Muscle of back (tissue), 11 donors: ENCODE data around the gene MRPS22. TPM values are rescaled to one million over a fixed set of nuclear protein-coding genes. Genes with fewer than 3 reads are reported as not detected.
"Not testable (repeated sequence)": the region's sequence is repeated elsewhere in the genome, so short reads cannot be mapped to it uniquely, and the experiment has no call there.

Source experiments
- DNase-seq, 3 donors: peaks; one replicate each; pipeline versions ENCODE4 v3.0.0 to v3.0.0-alpha.2; 2013
- polyA plus RNA-seq, 10 donors: library from polyadenylated mRNA; unstranded; fragments of 120-200 nt; gene quantifications; one replicate each; pipeline ENCODE4 v1.2.1, GENCODE V29; 2013; ENCODE audit not compliant: insufficient read length in 10 of 10

The MRPS22 gene
- polyA plus RNA-seq, 10 donors: 42.9 to 56.6 (median 48.6) TPM

GRCh38 chr3:139329364-139329850 lies 14.4 kb upstream of the MRPS22 start:
- peak; percentile 57 to 81 (median 63) for DNase-seq

DNA sequence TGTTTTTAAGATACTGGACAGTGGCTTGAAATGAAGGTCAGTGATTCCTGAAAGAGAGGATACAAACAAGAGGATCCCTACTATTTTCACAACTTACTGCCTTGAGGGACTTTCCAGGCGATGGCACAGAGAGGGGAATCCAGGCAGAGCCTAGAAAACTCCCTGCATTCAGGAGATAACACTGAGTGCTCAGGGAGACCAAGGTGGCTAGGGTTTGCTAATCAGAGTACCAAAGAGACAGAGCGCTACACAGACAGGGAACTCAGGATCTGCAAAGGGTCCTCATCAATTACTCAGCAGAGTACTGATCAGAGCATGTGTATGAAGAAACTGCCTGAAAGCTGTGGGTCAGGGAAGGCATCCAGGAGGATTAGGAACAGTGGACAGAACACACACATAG lies 11.7 kb upstream of the MRPS22 start:
- no peak for DNase-seq

GRCh38 chr3:139334675-139335074 lies 9.1 kb upstream of the MRPS22 start:
- DNase-seq: not testable (repeated sequence)

- no peak for DNase-seq
These were observed 5.4 kb upstream of the MRPS22 start for GRCh38 chr3:139338405-139338804.

DNA sequence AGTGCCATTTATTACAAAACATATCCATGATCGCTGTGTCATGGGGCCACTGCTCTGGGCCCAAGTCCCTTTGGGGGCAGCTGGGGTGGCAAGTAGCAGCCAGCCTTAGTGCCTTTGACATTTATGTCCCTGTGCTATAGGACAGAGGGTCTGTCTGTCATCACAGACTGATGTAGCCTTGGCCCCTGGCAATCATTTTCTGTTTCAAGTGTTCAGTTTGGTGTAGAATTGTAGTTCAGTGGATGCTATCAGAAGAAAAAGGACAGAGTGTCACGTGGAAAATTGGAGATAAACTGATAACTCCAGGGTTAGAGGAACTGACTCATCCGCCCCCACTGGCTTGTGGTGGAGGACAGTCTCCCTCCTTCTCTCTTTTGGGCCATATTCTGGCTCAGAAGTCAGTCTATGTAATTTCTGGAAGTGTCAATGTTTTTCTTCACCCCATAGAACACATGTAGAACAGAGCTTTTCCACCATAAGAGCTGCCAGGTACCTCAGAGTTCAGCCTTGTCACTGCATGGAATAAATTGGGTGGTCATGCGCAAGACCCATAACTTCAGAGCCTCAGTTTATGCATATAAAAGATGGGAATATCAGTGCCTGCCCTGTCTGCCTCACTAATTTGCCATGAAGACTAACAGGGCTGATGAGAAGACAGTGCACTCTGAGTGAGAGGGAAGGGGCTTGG lies 4.5 kb upstream of the MRPS22 start:
- no peak for DNase-seq

GRCh38 chr3:139340784-139341183 lies 3.0 kb upstream of the MRPS22 start:
- no peak for DNase-seq

DNA sequence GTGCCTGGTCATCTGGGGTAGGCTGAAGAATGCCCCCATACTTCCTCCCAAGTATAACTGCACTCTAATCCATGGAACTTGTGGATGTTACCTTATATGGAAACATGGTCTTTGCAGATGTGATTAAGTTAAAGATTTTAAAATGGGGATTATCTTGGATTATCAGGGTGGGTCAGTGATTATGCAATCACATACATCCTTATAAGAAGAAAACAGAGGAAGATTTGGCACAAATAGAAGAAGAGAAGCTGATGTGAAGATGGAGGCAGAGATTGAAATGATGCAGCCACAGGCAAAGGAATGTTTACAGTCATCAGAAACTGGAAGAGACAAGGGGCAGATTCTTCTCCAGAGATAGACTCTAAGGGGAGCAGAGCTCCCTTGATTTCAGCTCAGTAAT lies 1.8 kb upstream of the MRPS22 start:
- no peak for DNase-seq

GRCh38 chr3:139346771-139347170 lies 3.0 kb downstream of the MRPS22 start:
- DNase-seq: no peak

- peak; percentile 8 to 48 (median 11) for DNase-seq
These were observed 10.2 kb downstream of the MRPS22 start for GRCh38 chr3:139353920-139354556.

DNA sequence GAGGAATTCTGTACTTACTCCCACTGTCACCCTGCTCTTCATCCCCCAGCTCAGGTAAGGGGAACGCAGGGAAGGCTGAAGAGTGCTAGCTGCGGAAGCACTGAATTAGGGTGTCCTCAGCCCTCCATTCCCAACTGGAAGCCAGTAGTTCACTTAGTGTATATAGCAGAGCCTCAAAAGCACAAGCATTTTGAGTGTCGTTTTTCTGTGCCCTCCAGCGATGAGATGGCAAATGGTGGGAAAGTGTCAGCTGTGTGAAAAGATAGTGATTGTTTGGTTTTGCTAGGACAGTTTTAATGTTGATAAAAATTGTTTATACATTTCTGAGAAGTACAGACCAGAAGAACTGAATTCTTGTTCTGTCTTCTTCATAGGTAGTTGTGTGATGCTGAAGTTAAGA lies 10.8 kb downstream of the MRPS22 start:
- no peak for DNase-seq

DNA sequence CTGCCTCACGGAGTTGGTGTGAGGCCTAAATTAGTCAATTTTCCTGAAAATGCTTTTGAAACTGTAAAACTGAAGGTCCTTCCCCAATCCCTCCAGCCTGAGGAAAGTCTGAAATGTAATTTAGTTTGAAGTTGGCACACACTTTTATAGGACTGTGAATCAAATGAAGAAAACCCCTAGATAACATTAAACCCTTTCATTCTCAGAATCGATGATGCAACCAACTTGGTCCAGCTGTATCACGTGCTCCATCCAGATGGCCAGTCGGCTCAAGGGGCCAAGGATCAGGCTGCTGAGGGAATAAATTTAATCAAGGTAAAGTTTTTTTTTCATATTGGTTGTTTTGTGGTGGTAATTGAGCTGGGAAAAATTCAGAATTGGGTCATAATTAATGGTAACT lies 11.7 kb downstream of the MRPS22 start:
- peak in 2 of 3 donors; percentile 8 to 12 for DNase-seq

DNA sequence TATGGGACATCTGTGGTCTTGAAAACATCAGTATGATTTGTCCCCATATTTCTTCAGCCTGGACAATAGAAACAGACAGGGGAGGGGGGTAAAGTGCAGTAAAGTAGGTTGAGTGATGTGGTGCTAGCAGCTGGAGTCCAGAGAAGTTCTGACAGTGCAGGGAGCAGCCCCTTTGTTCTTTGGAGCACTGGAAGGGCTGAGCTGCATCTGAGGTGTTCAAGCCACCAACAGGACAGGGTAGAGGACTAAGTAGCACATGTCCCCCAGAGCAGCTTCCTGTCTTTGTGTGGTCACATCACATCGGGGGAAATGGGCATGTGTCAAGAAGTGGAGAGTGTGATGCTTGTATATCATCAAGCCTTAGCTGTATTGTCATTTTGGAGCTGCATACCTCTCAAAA lies 12.1 kb downstream of the MRPS22 start:
- no peak for DNase-seq

- DNase-seq: no peak
These were observed 14.1 kb downstream of the MRPS22 start for GRCh38 chr3:139357899-139358298.

DNA sequence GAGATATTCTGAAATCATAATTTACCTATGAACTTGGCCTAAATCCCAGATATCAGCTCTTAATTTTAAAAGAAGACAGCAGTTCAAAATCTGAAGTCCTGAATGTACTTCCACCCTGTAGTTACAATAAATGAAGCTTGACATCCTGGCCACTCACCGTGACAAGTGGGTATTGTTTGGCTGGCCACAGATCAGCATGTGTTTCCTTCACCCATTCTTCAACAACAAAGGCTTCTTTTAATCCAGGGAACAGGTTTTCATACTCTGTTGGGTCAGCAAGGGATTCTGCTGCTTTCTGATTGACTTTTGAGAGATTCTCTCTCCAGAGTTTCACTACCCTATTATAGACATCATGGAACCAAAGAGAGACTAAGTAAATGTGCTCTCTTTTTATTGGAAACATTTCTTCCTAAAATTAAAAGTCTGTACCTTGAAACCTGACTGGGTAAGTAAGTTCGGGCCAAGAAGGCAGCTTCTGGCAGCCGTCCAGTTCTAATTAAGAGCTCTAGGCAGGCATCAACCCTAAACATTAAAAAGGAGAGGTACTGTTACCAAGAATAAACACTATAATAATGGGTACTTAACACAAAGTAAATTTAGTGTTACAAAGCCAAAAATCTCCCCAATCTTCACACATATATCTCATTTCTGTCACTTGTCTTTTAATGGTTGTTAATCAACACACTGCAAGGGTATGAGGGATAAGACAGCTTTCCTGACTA lies 15.2 kb downstream of the MRPS22 start:
- DNase-seq: no peak

- no peak for DNase-seq
These were observed 17.5 kb downstream of the MRPS22 start for GRCh38 chr3:139361276-139361675.

GRCh38 chr3:139364549-139364948 lies 20.7 kb downstream of the MRPS22 start:
- DNase-seq: no peak

- DNase-seq: no peak
These were observed 30.3 kb downstream of the MRPS22 start for GRCh38 chr3:139374099-139374498.

GRCh38 chr3:139377378-139377777 lies 33.6 kb downstream of the MRPS22 start:
- DNase-seq: no peak

DNA sequence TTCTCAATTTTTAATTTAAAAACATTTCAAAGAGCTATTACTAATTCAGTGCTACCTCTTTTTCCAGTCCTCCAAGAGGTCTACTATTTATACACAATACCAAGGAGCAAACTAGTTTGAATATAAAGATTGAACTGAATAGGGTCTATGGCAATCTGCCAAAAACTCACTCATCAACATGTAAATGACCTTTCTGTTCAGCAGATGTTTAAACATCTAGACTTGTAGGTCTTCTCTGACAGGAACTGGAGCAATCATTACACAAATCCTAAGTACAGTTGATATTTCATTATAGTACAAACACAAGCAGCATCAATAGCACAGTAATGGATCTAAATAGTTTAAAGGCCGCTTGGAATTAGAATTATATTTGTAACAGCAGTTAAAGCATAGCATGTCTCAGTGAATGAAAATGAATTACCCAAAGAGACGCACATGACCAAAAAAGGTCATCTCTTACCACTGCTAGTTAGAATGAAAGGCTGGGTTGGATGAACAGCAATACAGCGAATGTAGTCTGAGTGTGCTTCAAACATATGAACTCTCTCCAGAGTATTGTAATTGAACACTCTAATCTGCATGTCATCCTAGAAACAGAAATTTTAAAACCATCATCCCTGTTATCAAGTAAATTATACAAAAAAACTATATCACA lies 34.9 kb downstream of the MRPS22 start:
- no peak for DNase-seq

DNA sequence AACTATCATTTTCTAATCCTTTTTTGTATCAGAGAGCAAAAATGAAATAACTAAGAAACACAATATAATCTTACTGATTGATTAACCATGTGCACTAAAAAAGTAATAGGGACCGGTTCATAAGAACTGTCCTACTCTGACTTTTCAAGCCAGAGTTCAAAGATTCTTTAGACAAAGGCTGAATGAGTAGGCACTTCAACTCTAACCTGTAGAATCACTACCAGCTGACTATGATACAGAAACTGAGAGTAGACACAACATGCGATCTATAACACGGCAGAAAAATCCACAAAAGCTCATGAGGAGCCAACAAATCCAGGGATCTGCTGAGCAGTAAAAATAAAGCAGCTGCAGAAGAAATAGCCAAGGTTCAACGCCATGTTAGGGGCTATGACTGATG lies 36.8 kb downstream of the MRPS22 start:
- no peak for DNase-seq

DNA sequence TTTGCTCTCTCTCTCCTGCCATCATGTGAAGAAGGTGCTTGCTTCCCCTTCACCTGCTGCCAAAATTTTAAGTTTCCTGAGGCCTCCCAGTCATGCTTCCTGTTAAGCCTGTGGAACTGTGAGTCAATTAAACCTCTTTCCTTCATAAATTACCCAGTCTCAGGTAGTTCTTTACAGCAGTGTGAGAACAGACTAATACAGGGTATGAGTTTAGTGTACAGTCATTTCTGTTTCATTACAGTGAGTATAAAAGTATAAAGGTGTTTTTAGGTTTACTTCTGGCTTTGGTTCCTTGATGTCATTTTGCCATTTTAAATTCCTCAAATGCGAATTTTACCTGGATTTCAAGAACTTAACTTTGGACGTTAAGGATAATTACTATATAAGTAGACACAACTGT lies 38.5 kb downstream of the MRPS22 start:
- DNase-seq: not testable (repeated sequence)

DNA sequence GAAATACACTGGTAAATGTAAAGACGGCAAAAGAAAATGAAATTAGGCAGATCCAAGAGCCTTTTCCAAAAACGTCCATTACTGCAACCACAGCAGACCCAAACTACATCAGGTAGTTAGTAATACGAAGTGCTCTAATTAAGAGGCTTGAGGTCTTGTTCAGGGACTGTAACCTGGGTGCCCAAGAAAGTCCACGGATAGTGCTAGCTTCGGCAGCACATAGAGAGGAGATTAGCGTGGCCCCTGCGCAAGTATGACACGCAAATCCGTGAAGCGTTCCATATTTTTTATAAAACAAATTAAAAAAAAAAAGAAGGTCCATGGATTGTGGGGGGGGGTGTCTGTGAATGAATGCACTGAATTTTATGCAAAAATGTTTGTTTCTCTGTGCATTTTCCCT lies 44.3 kb downstream of the MRPS22 start:
- no peak for DNase-seq
